Measurements from ENCODE around the gene CAMKMT.

Gene CAMKMT

DNA sequence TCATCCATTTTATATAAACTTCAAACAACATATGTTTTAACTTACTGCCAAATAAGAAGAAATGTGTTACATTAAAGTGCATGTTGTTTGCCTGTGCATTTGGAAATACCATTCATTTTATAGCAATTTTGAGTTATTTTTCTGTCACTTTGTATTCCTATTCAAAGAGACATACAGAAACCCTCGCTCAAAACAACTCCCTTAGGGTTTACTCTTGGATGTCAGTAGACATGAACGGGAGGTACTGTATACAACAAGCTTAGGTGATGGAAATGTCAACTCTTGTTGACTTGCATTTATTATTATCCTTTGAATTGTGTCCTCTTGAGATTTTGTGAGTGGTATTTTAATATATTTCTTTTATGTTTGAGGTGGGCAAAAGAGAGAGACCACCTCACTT lies 132.3 kb downstream of the CAMKMT start:
- Histone ChIP-seq H3K4me3 (ENCODE audit: low read depth, low read length, poor library complexity, severe bottlenecking) (no peak overlapping the region), H3K27ac (ENCODE audit: low read depth, low read length, poor library complexity, severe bottlenecking) (no peak overlapping the region), H3K36me3 (ENCODE audit: insufficient read depth, low read length) (no peaks in the 10 kb centered on the region), H4K20me1 (ENCODE audit: insufficient read depth, low read length) (no peaks in the 10 kb centered on the region), H3K9me3 (ENCODE audit: low read length) (no peaks in the 10 kb centered on the region), H3K79me2 (ENCODE audit: insufficient read depth, low read length) (no peaks in the 10 kb centered on the region), H3K9me2 (ENCODE audit: low read depth, low read length) (no peaks in the 10 kb centered on the region), H3K4me1 (ENCODE audit: insufficient read depth, low read length, severe bottlenecking) (no peaks in the 10 kb centered on the region), H2AFZ (ENCODE audit: low read length) (no peak overlapping the region), H3K27me3 (ENCODE audit: insufficient read depth, low read length) (no peaks in the 10 kb centered on the region), H3K4me2 (ENCODE audit: low read length) (no peak overlapping the region), H3K9ac (ENCODE audit: low read length) (no peak overlapping the region), H3F3A (ENCODE audit: insufficient read depth, low read length) (no peaks in the 10 kb centered on the region)
- TF ChIP-seq, protein P1, sequence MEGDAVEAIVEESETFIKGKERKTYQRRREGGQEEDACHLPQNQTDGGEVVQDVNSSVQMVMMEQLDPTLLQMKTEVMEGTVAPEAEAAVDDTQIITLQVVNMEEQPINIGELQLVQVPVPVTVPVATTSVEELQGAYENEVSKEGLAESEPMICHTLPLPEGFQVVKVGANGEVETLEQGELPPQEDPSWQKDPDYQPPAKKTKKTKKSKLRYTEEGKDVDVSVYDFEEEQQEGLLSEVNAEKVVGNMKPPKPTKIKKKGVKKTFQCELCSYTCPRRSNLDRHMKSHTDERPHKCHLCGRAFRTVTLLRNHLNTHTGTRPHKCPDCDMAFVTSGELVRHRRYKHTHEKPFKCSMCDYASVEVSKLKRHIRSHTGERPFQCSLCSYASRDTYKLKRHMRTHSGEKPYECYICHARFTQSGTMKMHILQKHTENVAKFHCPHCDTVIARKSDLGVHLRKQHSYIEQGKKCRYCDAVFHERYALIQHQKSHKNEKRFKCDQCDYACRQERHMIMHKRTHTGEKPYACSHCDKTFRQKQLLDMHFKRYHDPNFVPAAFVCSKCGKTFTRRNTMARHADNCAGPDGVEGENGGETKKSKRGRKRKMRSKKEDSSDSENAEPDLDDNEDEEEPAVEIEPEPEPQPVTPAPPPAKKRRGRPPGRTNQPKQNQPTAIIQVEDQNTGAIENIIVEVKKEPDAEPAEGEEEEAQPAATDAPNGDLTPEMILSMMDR (IDR thresholded peaks at IDR 0.05; ENCODE audit: low read length): no peak
- no peak for TF ChIP-seq EZH2 (IDR thresholded peaks at IDR 0.05; ENCODE audit: borderline replicate concordance, low read length)

DNA sequence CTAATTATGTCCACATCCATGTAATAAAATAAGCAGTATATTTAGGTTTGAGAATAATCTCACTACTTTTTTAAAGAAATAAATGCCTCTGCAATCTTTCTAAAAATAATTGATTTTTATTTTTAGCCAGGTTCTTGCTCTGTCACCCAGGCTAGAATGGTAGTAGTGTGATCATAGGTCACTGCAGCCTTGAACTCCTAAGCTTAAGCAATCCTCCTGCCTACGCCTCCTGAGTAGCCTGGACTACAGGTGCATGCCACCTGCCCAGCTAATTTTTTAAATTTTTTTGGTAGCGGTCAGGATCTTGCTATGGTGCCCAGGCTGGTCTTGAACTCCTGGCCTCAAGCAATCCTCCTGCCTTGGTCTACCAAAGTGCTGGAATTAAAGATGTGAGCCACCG lies 133.3 kb downstream of the CAMKMT start:
- no peaks in the 10 kb centered on the region for H3K9me3 ChIP-seq (ENCODE audit: low read length)
- no peak overlapping the region for H3K9ac ChIP-seq (ENCODE audit: low read length)
- H3K4me1 ChIP-seq (ENCODE audit: insufficient read depth, low read length, severe bottlenecking): no peaks in the 10 kb centered on the region
- no peak overlapping the region for H3K4me3 ChIP-seq (ENCODE audit: low read depth, low read length, poor library complexity, severe bottlenecking)
- H3K4me2 ChIP-seq (ENCODE audit: low read length): no peak overlapping the region
- no peaks in the 10 kb centered on the region for H3K9me2 ChIP-seq (ENCODE audit: low read depth, low read length)
- no peaks in the 10 kb centered on the region for H4K20me1 ChIP-seq (ENCODE audit: insufficient read depth, low read length)
- no peaks in the 10 kb centered on the region for H3K79me2 ChIP-seq (ENCODE audit: insufficient read depth, low read length)
- no peaks in the 10 kb centered on the region for H3K27me3 ChIP-seq (ENCODE audit: insufficient read depth, low read length)
- no peak for TF ChIP-seq EZH2 (IDR thresholded peaks at IDR 0.05; ENCODE audit: borderline replicate concordance, low read length)
- TF ChIP-seq, protein P1 (IDR thresholded peaks at IDR 0.05; ENCODE audit: low read length): no peak
- no peaks in the 10 kb centered on the region for H3K36me3 ChIP-seq (ENCODE audit: insufficient read depth, low read length)
- no peaks in the 10 kb centered on the region for H3F3A ChIP-seq (ENCODE audit: insufficient read depth, low read length)
- no peak overlapping the region for H2AFZ ChIP-seq (ENCODE audit: low read length)
- H3K27ac ChIP-seq (ENCODE audit: low read depth, low read length, poor library complexity, severe bottlenecking): no peak overlapping the region

DNA sequence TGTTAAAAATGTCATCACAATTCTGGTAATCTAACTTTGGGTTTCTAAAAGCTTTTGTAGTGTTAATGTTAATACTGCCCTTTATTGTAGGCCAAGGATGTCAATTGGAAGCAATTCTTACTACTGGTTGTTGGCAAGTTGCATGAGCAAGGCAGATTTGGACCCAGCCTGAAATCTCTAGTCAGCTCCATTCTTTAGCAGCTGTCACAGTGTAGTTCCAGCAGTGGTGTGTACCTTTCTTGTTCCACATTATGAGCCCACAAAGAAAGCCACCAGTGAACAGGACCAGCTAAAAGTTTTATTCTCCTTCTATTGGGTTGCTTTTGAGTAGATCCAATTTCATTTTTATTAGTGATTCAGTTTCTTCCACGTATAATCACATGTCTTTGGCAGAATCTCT lies 133.8 kb downstream of the CAMKMT start:
- H3K36me3 ChIP-seq (ENCODE audit: insufficient read depth, low read length): no peaks in the 10 kb centered on the region
- H3K9me2 ChIP-seq (ENCODE audit: low read depth, low read length): no peaks in the 10 kb centered on the region
- no peaks in the 10 kb centered on the region for H3K27me3 ChIP-seq (ENCODE audit: insufficient read depth, low read length)
- TF ChIP-seq, protein P1 (IDR thresholded peaks at IDR 0.05; ENCODE audit: low read length): no peak
- no peak for TF ChIP-seq EZH2 (IDR thresholded peaks at IDR 0.05; ENCODE audit: borderline replicate concordance, low read length)
- H3F3A ChIP-seq (ENCODE audit: insufficient read depth, low read length): no peaks in the 10 kb centered on the region
- no peak overlapping the region for H3K27ac ChIP-seq (ENCODE audit: low read depth, low read length, poor library complexity, severe bottlenecking)
- no peak overlapping the region for H3K4me3 ChIP-seq (ENCODE audit: low read depth, low read length, poor library complexity, severe bottlenecking)
- H4K20me1 ChIP-seq (ENCODE audit: insufficient read depth, low read length): no peaks in the 10 kb centered on the region
- no peak overlapping the region for H2AFZ ChIP-seq (ENCODE audit: low read length)
- H3K9ac ChIP-seq (ENCODE audit: low read length): no peak overlapping the region
- H3K4me2 ChIP-seq (ENCODE audit: low read length): no peak overlapping the region
- no peaks in the 10 kb centered on the region for H3K4me1 ChIP-seq (ENCODE audit: insufficient read depth, low read length, severe bottlenecking)
- H3K9me3 ChIP-seq (ENCODE audit: low read length): no peaks in the 10 kb centered on the region
- no peaks in the 10 kb centered on the region for H3K79me2 ChIP-seq (ENCODE audit: insufficient read depth, low read length)
